HG03135 (cell line): ENCODE data around the gene FOXO3.

ENCODE experiments used
- ATAC-seq: cut with Tn5 transposase; IDR thresholded peaks from one replicate; pipeline ENCODE4 v1.9.1; 2021; ENCODE audit warnings: mild to moderate bottlenecking, moderate library complexity; ENCODE audit not compliant: unreplicated experiment

Gene FOXO3

DNA sequence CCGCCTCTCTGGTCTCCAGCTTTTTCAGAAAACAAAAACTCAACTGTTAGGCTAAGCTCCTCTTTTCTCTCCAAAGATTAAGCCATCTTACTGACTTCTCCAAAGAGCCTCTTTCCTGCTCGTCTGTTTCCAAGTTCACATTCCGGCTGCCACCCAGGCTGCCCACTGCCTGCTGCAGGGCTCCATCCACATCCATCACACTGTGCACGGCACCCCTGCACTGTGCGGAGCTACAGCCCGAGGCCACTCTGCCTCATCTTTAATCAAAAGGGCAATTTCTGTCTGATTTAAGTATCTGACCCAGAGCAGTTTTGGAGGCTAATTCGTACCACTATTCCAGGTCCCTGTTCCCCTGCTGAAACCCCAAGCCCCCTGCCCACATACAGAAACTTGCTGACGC, 145.9 kb downstream of the FOXO3 start:
- no peak for ATAC-seq

DNA sequence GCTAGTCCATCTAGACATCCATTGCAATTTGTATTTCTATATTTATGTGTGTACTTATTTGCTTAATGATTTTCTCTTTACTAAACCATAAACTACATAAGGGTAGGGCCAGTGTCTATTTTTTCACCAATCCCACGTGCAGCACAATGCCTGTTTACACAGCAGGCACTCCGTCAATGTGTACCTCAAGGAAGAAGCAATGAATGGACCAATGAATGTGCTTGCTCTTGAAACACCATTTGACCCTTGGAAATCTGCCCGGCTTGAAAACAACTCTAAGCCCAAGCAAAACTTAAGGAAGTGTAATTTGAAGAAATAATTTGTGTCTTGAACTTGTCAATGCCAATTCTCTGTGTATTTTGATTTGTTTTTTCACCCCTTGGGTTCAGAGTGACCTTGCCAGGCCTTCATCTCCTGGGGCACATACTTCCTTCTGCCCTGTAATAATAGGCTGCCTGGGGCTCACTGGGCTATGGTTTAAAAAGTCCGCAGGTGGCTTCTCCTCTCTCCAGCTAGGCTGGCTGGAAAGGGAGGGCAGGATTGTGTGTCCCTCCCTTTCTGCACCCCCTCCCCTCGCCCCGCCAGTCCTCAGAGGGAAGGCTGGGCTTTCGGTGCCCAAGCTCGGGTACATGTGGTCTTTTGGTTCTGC, 146.7 kb downstream of the FOXO3 start:
- ATAC-seq, result no peak

DNA sequence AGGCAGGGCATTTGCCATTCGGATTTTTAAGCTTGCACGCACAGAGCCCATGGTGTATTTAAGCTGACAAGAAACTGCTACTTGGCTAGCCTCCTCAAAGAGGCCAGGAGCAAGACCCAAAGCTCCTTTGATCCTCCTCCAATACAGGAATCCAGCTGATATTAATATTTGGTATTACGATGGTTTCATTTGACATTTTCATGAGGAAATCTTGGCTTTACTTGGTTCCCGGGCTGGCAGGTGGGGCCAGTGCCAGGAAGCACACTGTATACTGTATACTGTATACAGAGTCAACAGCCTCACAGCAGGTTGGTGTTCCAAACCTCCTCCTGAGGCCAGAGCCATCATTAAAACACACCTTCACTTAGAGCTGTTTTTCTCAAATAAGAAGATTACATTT, 149.3 kb downstream of the FOXO3 start:
- ATAC-seq, result no peak

DNA sequence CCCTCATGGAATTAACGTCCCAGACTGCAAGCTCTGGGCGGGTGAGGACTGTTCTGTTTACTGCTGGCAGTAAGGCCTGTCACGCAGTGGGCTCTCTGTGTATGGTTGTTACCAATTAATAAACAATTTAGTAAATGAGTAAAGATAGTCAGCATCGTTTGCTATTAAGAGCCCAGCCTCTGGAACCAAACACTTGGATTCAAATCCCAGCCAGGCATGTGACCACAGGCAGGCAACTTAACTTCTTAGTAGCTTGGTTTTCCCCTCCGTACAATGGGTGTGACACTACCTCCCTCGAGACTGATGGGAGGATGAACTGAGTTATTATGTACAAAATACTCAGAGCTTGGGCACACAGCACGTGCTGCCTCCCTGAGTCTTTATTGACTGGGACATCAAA, 149.8 kb downstream of the FOXO3 start:
- ATAC-seq, result no peak

GRCh38 chr6:108711071-108711470, 150.4 kb downstream of the FOXO3 start:
- ATAC-seq, result no peak

DNA sequence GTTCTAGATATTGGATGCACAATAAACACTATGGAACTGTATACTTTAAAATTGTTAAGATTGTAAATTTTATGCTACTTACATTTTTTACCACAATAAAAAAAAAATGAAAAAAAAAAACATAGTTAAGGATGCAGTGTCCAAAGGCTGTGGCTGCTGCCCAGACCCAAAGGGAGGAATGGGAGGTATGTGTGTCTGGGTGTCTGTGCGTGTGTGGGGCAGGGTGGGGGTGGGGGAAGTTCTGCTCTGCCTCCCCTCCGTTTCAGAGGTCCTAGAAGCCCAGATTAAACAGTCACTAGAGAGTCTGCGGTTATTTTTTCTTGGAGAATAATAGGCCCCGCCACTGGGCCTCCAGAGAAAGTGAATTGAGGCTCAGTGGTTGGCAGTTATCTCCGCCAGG, 151.1 kb downstream of the FOXO3 start:
- ATAC-seq, result no peak

DNA sequence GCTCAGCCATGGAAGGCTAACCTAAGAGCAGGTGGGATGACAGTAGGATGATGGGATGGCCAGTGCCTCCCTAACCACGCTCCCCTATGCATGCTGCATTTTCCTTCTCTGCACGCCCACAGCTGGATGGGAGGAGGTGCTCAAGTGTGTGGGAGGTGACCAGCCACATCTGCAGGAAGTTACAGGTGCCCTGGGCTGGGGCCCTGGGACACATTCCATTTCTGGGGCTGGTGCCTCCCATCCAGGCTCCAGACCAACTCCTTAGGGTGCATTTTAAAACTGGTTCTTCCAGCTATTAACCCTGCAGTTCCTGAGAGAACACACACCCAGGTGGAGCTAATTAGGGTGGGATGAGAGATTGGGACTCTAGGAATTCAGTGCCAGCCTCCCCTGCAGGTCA, 152.2 kb downstream of the FOXO3 start:
- no peak for ATAC-seq

- ATAC-seq, result no peak
Measured at GRCh38 chr6:108714101-108714765, 153.5 kb downstream of the FOXO3 start.

GRCh38 chr6:108714766-108715414, 154.2 kb downstream of the FOXO3 start:
- no peak for ATAC-seq

DNA sequence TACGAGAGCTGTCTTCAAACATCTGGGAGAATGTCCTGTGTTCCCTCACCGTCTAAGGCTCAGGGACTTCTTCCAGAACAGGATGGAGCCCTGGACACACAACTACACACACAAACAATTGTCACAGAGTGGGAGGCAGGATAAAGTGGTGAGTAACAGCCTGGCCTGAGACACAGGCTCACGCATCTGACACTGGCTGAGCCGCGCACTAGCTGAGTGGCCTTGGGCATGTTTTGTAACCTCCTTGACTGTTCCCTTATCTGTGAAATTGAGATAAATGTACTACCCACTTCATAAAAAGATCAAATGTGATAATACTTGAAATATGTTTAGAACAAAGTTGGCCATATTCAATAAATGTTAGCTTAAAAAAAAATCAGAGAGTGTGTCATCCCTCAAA, 155.1 kb downstream of the FOXO3 start:
- ATAC-seq, result no peak

GRCh38 chr6:108716801-108717791, 156.4 kb downstream of the FOXO3 start:
- ATAC-seq, result no peak

DNA sequence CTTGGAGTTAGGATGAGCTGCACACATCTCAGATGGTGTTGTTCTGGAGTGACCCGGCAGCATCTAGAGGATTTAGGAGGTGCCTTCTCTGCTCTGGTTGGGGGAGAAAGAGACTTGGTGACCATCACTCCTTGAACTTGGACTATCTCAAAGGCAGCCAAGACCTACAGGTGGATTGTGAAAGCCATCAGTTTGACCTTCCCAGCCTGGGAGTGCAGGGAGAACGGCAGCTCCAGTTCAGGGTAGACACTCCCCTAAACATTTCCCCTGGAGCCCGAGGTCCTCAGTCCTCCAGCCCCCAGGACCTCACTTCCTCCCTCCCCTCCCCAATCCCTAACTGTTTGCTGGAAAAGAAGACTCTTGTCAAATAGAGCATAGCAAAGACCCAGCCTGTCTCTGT, 158.8 kb downstream of the FOXO3 start:
- no peak for ATAC-seq

GRCh38 chr6:108720827-108721226, 160.1 kb downstream of the FOXO3 start:
- no peak for ATAC-seq

- ATAC-seq, result no peak
Measured at GRCh38 chr6:108721286-108721685, 160.6 kb downstream of the FOXO3 start.

GRCh38 chr6:108723594-108723993, 162.9 kb downstream of the FOXO3 start:
- ATAC-seq, result no peak

- ATAC-seq, result no peak
Measured at GRCh38 chr6:108726726-108727339, 166.1 kb downstream of the FOXO3 start.

- no peak for ATAC-seq
Measured at GRCh38 chr6:108727966-108728730, 167.4 kb downstream of the FOXO3 start.

DNA sequence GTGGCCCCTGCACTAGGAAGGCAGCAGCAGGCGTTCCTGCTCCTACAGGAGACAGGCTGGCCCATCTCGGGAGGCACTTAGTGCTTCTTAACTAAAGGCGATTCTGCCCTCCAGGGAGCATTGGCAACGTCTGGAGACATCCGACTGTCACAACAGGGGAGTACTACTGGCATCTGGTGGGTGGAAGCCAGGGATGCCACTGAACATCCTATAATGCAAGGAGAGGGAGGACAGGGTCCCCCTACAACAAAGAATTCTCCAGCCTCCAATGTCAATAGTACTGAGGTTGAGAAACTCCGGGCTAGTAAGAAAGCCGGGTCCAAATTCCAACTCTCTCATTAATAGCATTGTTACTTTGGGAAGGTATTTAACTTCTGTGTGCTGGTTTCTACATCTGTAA, 168.1 kb downstream of the FOXO3 start:
- ATAC-seq, result no peak

- ATAC-seq, result no peak
Measured at GRCh38 chr6:108730635-108731515, 170.2 kb downstream of the FOXO3 start.
